Activated T-cell treated with anti-CD3 and anti-CD28 coated beads for 48 hours (primary cell): ENCODE measurements around the gene PDSS2.
"Not testable (repeated sequence)": the region's sequence is repeated elsewhere in the genome, so short reads cannot be mapped to it uniquely, and the experiment has no call there.

Experiments used
- DNase-seq: peaks from one replicate; pipeline ENCODE4 v3.0.0-alpha.2; 2020; ENCODE audit warnings: low read depth

Gene PDSS2

DNA sequence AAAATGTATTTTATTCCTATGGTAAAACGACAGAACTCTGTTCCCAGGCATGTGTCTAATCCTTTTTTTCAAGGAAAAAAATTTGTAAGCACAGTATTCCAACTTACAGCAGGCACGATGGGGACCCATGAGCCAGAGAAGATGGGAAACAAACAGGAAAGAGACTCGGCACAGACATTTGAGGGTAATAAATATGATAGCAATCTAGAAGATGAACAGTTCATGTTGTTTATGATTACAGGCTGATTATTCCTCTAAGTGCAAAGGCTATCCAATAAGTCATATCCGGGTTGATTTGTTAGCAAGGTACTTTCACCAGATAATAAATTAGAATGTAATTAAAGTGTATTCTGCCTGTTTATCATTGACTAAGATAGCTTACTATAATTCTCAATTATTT, 43.2 kb downstream of the PDSS2 start:
- DNase-seq: no peak

GRCh38 chr6:107413966-107414645, 45.3 kb downstream of the PDSS2 start:
- DNase-seq: no peak

GRCh38 chr6:107411161-107411560, 48.2 kb downstream of the PDSS2 start:
- no peak for DNase-seq

- no peak for DNase-seq
Measured at GRCh38 chr6:107409942-107410341, 49.4 kb downstream of the PDSS2 start.

DNA sequence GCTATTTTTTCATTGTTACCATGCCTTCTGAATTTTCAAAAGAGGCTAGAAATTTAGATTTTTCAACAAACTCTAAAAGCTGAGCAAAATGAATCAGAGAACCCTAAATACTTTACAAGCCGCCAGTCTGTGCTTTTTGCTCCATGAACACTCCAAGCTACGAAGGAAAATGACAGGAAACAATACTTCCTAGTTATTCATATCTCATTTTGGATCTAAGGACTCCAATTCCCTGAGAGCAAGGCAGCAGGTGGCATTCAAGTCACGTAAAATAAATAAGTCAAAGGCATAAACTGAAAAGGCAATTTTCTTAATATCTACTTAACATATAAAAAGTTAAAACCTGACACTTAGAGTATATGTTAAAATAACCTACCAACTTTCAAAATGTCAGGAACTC, 50.6 kb downstream of the PDSS2 start:
- DNase-seq: no peak

- no peak for DNase-seq
Measured at GRCh38 chr6:107405002-107405401, 54.4 kb downstream of the PDSS2 start.

- no peak for DNase-seq
Measured at GRCh38 chr6:107402533-107402932, 56.8 kb downstream of the PDSS2 start.

DNA sequence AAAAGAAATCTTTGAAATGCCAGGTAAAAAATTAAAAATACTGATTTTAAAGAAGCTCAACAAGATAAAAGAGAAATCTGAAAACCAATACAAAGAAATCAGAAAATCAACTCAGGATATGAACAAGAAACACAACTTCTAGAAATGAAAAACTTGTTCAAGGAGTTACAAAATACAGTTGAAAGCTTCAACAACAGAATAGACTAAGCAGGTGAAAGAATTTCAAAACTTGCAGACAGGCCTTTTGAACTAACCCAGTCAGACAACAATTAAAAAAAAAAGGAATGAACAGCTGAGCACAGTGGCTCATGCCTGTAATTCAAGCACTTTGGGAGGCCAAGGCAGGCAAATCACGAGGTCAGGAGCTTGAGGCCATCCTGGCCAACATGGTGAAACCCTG, 57.8 kb downstream of the PDSS2 start:
- no peak for DNase-seq

DNA sequence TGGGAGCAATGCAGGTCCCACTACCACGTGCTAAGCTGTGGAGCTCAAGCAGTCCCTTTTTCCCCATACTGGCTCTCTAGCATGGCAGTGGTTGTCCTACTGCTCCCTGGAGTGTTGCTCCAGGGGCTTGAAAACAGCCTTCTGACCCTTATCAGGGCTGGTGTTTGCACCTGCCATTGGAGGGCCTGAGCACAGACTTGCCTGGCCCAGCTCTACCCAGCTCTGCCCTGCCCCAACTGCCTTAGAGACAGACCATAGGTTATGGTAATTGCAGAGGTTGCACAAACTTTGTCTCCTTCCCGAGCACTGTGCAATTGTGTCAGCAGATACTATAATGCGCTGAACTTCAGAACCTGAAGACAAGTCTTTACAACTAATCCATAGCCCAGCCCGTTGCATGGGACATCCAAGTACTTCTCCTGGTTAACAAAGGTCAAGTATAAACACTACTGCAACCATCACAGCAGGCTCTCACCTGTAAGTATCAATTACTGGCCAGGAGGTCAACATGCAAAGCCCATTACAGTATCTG, 58.7 kb downstream of the PDSS2 start:
- no peak for DNase-seq

GRCh38 chr6:107399935-107400334, 59.4 kb downstream of the PDSS2 start:
- DNase-seq: no peak

DNA sequence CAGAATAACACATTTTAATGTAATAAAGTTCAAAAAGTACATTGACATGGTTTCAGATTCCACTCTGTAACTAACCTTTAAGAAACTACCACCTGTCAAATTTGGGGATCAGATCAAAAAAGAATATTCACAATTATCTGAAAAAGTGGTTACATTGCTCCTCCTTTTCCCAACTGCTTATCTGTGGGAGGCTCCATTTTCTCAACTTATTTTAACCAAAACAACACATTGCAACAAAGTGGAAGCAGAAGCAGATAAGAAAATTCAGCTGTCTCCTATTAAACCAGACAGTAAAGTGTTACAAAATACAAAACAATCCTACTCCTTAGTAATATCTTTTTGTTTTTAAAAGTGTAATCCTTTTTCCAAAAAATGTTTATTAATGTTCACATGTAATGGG, 61.4 kb downstream of the PDSS2 start:
- no peak for DNase-seq

DNA sequence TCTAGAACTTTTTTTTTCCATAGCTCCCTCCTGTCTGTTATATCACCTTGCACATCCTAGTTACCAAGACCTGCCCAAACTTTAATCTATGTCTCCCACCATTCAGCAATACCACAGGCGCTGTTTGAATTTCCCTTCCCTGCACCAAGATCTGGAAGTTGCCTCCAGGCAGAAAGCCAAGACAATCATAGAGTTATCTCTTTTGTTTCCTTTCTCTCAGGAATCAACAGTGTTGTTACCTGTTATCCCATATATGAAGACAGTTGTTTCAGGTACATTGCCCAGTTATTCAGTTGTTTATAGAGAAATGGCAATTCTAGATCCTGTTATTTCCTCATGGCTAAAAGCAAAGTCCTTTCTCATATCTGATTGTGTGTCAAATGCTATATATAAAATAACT, 63.2 kb downstream of the PDSS2 start:
- DNase-seq: no peak

DNA sequence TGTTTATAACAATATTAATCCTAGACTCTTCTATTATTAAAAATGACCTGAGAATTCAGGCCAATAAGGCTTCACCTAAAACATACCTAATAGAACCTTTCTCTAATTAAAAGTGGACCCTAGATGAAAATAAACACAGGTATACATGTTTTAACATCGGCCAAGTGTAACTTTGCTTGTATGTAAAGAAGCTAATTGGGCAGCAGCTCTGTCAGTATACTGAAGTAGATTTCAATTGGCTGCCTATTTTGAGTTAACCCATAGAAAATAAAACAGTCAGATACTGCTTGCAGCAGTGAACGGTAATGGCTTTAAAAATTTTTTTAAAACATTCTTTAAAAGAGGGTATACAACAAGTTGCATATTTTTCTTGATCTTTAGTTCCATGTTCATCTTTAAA, 67.3 kb downstream of the PDSS2 start:
- no peak for DNase-seq

- DNase-seq: no peak
Measured at GRCh38 chr6:107390685-107391435, 68.5 kb downstream of the PDSS2 start.

- DNase-seq: no peak
Measured at GRCh38 chr6:107390056-107390455, 69.3 kb downstream of the PDSS2 start.

DNA sequence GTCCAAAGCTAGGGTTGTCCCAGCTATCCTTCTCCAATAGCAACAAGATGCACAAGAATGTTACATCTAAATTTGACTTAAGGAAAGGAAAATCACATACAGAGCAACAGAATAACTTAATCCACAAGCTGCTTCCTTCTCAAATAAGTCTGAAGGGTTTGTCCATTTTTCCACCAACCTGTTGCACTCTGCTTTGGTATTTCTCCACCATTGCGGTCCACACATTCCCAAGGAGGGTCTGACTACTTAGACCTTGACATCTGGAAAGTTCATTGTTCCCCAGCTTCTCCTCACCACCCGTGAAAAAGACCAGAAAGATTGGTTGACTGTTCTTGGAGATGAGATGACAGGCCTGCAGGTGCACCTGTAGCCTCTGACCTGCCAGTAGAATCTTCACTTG, 72.5 kb downstream of the PDSS2 start:
- DNase-seq: no peak

GRCh38 chr6:107386340-107386739, 73.0 kb downstream of the PDSS2 start:
- no peak for DNase-seq

- DNase-seq: no peak
Measured at GRCh38 chr6:107383705-107384104, 75.7 kb downstream of the PDSS2 start.

DNA sequence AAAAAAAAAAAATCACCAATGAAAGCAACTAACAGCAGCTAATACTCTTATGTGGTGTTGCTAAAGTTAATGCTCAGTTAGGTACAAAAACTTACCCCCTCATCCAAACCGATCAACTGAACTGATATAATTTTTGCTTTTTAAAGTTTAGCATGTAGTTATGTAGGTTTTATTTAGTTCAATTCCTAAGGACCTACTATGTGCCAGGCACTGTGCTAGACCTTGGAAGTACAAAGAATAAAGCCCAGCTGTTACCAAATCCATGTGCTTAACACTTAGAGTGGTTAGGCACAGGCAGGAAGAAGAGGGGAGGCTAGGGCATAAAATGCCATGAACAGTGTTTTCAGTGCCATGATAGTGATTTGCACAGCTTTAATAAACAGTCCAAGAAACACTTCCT, 85.1 kb downstream of the PDSS2 start:
- DNase-seq: no peak

GRCh38 chr6:107369493-107369892, 89.9 kb downstream of the PDSS2 start:
- no peak for DNase-seq

DNA sequence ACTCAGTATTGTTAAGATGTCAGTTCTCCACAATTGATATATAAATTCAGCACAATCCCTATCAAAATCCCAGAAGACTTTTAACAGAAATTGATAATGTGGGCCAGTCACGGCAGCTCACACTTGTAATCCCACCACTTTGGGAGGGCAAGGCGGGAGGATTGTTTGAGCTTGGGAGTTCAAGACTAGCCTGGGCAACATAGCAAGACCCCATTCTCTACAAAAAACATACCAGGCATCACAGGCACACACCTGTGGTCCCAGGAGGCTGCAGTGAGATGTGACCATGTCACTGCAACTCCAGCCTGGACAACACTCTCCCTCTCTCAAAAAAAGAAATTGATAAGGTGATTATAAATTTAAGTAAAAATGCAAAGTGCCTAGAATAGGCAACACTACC, 90.9 kb downstream of the PDSS2 start:
- no peak for DNase-seq

GRCh38 chr6:107364173-107364572, 95.2 kb downstream of the PDSS2 start:
- not testable (repeated sequence) for DNase-seq

DNA sequence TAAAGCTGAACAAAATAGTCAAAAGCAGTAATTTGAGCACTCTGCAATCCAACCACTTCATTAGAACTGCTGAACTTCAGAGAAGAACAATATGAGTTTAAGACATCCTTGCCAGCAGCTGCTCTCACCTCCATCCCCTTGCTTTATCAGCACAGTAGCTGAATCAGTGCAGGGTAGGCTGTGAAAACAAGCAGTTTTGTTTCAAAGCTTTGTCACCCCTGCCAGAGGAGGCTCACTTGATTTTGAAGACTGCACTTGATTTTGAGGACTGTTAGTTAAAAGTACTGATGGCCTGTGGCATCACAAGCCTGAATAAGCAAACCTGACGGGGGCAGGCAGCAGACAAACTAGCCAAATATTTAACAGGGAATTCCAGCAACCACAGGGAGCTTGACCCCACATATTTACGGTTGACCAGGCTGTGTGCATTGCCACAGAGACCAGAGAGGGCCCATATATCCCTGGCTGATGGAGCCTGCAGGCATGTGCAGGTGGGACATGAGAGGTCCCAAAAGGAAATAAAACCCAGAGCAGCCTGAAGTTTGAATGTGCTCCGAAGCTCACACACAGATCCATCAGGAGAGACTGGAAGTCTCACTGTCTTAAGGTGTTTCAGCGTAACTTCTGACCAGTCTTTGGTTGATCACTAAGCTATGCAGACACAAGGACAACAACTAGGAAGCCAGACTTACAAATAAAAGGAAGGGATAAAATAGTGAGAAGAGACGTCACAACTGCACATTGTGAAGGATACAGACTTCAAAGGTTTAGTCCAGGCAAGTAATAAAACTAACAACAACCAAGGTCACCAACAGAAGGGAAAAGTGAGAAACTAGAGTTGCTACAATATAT, 97.4 kb downstream of the PDSS2 start:
- DNase-seq: no peak
